Large intestine (tissue), 3 donors: ENCODE data around the gene CFAP299. TPM values are rescaled to one million over a fixed set of nuclear protein-coding genes. Genes with fewer than 3 reads are reported as not detected.
A peak's percentile ranks its signal among the peaks of the same experiment; 100 is the strongest.

Source experiments
- DNase-seq, 2 donors: peaks; one replicate each; pipeline versions ENCODE4 v3.0.0 to v3.0.0-alpha.2; 2013
- H3K27ac ChIP-seq: one replicate; pipeline ENCODE4 v1.5.1; 2013; ENCODE audit warnings: low read length
- H3K27me3 ChIP-seq: 2 replicates; pipeline ENCODE4 v1.6.1; 2013; ENCODE audit warnings: low read length; ENCODE audit not compliant: control insufficient read depth, insufficient read depth
- H3K36me3 ChIP-seq: 2 replicates; pipeline ENCODE4 v1.6.1; 2013; ENCODE audit warnings: low read length; ENCODE audit not compliant: control insufficient read depth, insufficient read depth
- H3K4me1 ChIP-seq: one replicate; pipeline ENCODE4 v1.6.1; 2013; ENCODE audit warnings: low read length; ENCODE audit not compliant: control insufficient read depth, insufficient read depth
- H3K4me3 ChIP-seq: one replicate; pipeline ENCODE4 v1.5.1; 2013; ENCODE audit warnings: low read length
- H3K9me3 ChIP-seq: one replicate; pipeline ENCODE4 v1.6.1; 2013; ENCODE audit warnings: mild to moderate bottlenecking, low read depth, low read length, moderate library complexity; ENCODE audit not compliant: control insufficient read depth
- WGBS: methylation state at CpG from one replicate; pipeline ENCODE4 v1.1.5; 2013; ENCODE audit warnings: low lambda C conversion rate; ENCODE audit not compliant: insufficient coverage; 5-methylcytosine and 5-hydroxymethylcytosine counted together
- polyA plus RNA-seq: library from polyadenylated mRNA; unstranded; fragments of 120-200 nt; gene quantifications from one replicate; pipeline ENCODE4 v1.2.1, GENCODE V29; 2013

CFAP299 gene
- polyA plus RNA-seq, 1 donor = 0.16 TPM

DNA sequence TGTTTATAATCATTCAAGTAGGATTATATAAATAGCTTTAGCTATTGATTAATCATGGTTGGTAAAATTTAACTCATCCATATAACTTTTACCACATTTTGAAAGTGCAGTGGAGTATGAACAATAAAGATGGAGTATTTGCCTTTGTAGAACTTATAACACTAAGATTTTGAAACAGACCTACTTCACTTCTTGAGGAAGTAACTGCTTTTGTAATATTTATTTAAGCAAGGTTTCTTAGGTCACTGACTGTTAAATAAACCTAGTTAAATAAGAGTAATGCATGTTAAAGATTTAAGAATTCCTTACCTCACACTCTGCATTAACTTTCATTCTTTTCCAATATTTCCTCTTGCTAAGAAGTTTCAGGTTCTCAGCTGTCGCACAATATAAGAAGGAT is 242.5 kb downstream of the CFAP299 start:
- no peak overlapping the region for H3K27ac ChIP-seq
- H3K27me3 ChIP-seq = no peaks in the 10 kb centered on the region
- DNase-seq = peak in 1 of 2 donors; percentile 15
- 100% methylated on average over 1 of the region's 1 CpG for WGBS
- no peaks in the 10 kb centered on the region for H3K36me3 ChIP-seq
- H3K4me3 ChIP-seq = no peak overlapping the region
- H3K4me1 ChIP-seq = no peaks in the 10 kb centered on the region
- no peaks in the 10 kb centered on the region for H3K9me3 ChIP-seq

DNA sequence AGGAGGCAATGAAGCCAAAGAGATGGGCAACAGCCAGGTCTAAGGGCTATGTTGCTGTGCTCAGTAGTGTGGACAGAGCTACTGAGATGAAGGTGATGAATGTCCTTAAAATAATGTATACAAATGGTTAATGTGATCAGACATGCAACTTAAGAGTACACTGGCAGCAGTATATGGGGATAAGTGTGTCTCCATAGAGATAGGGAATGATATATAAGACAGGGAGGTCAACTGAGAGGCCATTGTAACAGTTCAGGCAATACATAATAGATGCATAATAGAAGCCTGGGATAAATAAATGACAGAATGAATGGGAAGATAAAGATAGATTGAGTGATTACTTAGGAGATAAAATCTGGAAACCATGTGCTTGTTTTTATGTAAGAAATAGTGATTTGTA is 250.0 kb downstream of the CFAP299 start:
- no peak for DNase-seq
- H3K27ac ChIP-seq = no peak overlapping the region
- H3K9me3 ChIP-seq = no peaks in the 10 kb centered on the region
- H3K27me3 ChIP-seq = no peaks in the 10 kb centered on the region
- H3K4me1 ChIP-seq = no peaks in the 10 kb centered on the region
- H3K4me3 ChIP-seq = no peak overlapping the region
- H3K36me3 ChIP-seq = no peaks in the 10 kb centered on the region

DNA sequence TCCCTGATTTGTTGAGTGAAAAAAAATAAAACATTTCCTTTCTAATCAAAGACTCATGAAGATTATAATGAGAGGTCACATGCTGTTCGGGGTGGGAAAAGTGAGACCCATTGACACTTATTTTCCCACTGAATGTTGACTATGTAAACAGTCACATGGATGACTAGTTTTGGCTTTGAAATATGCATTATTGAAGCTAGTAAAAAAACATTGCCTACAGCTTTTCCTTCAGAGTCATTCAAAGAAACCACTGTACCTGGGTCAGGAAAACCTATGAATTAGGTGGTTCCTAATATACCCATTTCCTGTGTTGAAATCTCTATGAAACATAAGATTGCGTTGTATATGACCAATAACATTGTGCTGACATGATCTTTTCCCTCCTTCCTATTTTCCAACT is 251.2 kb downstream of the CFAP299 start:
- H3K27ac ChIP-seq = no peak overlapping the region
- H3K4me1 ChIP-seq = no peaks in the 10 kb centered on the region
- no peaks in the 10 kb centered on the region for H3K27me3 ChIP-seq
- DNase-seq = no peak
- WGBS = no CpG with 5 or more reads among the region's 2 CpGs
- H3K36me3 ChIP-seq = no peaks in the 10 kb centered on the region
- H3K9me3 ChIP-seq = no peaks in the 10 kb centered on the region
- no peak overlapping the region for H3K4me3 ChIP-seq

DNA sequence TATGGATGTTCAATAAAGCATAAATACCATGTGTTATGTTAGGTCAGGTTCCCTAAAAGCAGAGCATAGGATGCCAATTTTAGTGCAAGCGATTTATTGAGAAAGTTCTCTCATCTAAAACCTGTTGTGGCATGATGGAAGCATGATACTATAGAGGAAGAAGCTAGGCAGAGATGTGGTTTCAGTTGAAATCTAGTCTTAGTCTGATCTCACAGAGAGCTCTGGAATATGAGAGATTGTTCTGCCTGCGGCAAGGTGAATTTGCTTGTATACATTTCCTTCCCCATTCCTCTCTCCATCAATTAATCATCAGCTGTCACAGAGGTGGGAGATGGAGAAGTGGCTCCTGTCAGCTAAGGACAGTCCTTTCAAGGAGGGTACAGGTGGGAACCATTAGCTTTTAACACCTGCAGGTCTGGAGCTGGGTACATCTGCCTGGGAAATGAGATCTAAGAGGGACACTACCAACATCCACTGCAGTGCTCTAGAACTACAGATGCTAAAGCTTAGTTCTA is 252.4 kb downstream of the CFAP299 start:
- no peaks in the 10 kb centered on the region for H3K27me3 ChIP-seq
- no peaks in the 10 kb centered on the region for H3K4me1 ChIP-seq
- no peak overlapping the region for H3K4me3 ChIP-seq
- H3K36me3 ChIP-seq = no peaks in the 10 kb centered on the region
- H3K9me3 ChIP-seq = no peaks in the 10 kb centered on the region
- H3K27ac ChIP-seq = no peak overlapping the region
- 100% methylated on average over 1 of the region's 2 CpGs for WGBS
- DNase-seq = no peak

DNA sequence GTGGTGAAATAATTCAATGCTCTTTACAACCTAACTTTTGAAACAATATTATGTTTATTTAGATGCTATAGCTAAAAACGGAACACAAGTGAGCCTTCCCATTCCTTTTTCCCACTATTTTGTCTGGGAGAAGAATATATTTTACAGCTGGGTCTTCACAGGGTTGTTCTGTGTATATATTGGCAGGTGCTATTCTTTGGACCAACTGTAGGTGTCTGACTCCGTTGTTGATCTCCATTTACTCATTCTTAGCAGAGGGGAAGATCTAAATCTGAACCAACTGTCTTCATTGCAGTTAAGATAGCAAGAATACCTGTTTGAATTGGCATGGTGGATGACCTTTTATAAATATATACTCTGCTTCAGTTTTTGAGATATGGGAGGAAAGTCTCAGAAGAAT is 257.4 kb downstream of the CFAP299 start:
- WGBS = no CpG with 5 or more reads among the region's 2 CpGs
- no peak overlapping the region for H3K27ac ChIP-seq
- H3K9me3 ChIP-seq = no peaks in the 10 kb centered on the region
- no peak overlapping the region for H3K4me3 ChIP-seq
- no peaks in the 10 kb centered on the region for H3K36me3 ChIP-seq
- no peaks in the 10 kb centered on the region for H3K4me1 ChIP-seq
- no peak for DNase-seq
- H3K27me3 ChIP-seq = no peaks in the 10 kb centered on the region

DNA sequence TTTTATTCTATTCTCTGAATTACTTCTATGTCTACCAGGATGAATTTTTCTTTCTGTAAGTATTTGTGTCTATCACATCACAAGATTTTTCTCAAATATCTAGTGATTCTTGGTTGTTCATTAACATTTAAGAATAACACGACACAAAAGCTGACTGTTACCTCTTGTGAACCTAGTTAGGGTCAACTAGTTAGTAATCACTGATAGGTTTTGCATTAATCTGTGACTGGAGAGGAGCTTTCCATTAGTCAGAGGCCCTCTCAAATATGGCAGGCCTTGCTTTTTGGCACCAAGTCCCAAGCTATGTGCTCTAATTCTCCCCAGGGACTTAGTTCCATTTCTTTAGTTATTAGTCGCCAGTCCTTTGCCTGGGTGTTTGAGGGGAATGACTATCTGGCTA is 259.2 kb downstream of the CFAP299 start:
- DNase-seq = no peak
- Histone ChIP-seq H3K4me1 (no peaks in the 10 kb centered on the region), H3K9me3 (no peaks in the 10 kb centered on the region), H3K36me3 (no peaks in the 10 kb centered on the region), H3K27me3 (no peaks in the 10 kb centered on the region), H3K27ac (no peak overlapping the region), H3K4me3 (no peak overlapping the region)
- WGBS = 100% methylated on average over 1 of the region's 2 CpGs

DNA sequence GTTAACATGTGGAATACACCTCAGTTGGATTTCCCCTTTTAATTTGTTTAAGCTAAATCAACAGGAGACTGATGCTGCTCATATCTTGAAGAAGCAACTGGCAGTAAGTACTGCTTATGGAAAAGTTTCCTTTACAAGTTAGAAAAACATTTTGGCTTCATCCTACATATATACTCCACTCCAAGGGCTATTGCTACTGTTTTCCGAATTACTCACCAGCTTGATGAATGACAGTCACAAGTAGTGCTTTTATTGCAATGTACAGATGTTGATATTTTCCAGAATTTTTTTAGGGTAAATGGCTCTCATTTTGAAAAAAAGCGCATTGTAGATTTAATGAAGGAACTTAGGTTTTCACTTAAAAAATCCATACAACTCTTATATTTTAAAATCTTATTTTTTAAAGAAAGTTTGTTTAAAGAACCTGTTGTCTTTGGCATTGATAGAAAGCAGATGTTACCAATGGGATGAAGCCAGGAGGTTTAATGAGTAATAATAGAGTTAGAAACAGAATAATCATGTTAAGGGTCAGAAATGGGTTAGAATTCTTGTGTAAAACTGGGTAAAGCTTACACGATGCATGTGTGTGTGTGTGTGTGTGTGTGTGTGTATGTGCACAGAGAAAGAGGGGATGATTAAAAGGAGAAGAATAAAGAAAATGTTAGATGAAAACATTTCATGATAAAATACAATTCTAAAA is 272.9 kb downstream of the CFAP299 start:
- no peaks in the 10 kb centered on the region for H3K36me3 ChIP-seq
- H3K9me3 ChIP-seq = no peaks in the 10 kb centered on the region
- no peak for DNase-seq
- 89% methylated on average over 1 of the region's 3 CpGs for WGBS
- H3K4me1 ChIP-seq = peaks cover 9% of the 10 kb centered on the region
- no peak overlapping the region for H3K27ac ChIP-seq
- H3K4me3 ChIP-seq = no peak overlapping the region
- no peaks in the 10 kb centered on the region for H3K27me3 ChIP-seq

DNA sequence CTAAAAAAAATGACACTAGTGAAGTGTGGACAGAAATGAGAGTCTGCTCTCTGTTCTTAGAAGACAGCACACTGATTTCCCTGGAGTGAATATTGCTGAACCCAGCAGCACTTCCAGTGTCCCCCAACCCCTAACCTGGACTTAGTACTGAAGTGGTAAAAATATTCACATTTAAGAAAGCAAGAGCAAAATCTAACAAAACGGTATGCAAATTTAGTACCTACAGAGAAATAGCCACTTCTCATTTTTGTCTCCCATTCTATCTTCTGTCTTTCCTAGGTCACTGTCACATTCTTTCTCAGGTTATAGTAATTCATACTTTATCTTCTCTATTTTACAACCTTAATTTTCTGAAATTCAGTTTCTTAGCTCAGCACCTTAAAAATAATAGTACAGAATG is 274.7 kb downstream of the CFAP299 start:
- peaks cover 9% of the 10 kb centered on the region for H3K4me1 ChIP-seq
- H3K4me3 ChIP-seq = no peak overlapping the region
- no peaks in the 10 kb centered on the region for H3K36me3 ChIP-seq
- no peaks in the 10 kb centered on the region for H3K9me3 ChIP-seq
- 50% methylated on average over 1 of the region's 1 CpG for WGBS
- DNase-seq = no peak
- no peak overlapping the region for H3K27ac ChIP-seq
- no peaks in the 10 kb centered on the region for H3K27me3 ChIP-seq

DNA sequence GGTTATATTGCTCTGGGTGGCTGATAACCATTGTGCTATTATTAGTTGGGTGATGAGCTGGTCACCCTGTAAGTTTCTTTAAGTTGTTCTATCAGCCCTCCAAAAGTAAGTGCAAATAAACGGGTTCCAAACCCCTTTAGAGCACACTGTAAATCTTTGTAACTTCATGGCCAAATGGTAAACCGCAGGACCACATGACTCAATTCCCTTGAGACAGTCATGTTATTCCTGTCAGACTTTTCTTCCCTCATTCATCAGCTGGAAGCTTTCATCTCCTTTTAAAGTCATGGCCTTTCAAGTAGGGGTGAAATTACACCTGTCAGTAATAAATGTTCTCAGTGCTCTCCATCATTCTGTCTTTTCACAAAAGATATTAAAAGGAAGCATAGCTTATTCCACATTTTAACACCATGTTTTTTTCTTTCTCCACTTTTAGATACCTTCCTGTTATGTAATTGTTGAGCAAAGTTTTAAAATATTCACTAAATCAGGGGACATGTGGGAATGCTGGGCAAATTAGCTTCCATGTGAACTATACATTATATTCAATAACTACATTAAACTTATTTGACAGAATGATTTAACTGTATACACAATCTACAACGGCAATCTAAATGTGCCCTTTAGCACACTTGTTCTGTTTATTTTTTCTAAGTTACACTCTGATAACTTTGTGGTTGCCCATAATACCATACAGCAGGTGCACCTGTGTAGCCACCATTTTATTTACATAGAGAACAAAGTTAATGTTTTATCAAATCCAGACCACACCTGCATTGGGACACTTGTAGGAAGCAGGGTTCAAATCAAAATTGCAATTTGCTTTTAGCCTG is 275.5 kb downstream of the CFAP299 start:
- peak overlapping the region; percentile 31 for H3K27ac ChIP-seq
- peaks cover 13% of the 10 kb centered on the region for H3K4me1 ChIP-seq
- H3K27me3 ChIP-seq = no peaks in the 10 kb centered on the region
- no peak overlapping the region for H3K4me3 ChIP-seq
- WGBS = 0% methylated on average over 1 of the region's 3 CpGs
- peak; percentile 29 to 77 for DNase-seq
- H3K36me3 ChIP-seq = no peaks in the 10 kb centered on the region
- H3K9me3 ChIP-seq = no peaks in the 10 kb centered on the region

DNA sequence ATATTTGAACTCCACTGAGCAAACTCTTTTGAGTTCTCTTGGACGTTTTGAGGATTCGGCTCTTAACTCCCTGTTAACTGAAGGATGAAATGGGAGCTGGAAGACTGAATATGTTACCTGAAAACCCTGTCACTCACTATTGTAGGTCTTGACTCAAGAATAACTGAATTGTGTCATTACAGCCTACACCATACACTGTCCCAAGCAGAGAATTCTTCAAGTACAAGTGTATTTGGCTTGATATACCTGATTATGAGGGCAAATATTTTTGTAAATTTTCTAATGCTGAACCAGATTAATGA is 276.1 kb downstream of the CFAP299 start:
- Histone ChIP-seq H3K27me3 (no peaks in the 10 kb centered on the region), H3K4me1 (peaks cover 13% of the 10 kb centered on the region), H3K36me3 (no peaks in the 10 kb centered on the region), H3K27ac (peak overlapping the region; percentile 4), H3K9me3 (no peaks in the 10 kb centered on the region), H3K4me3 (no peak overlapping the region)
- DNase-seq = no peak
- WGBS = no CpG with 5 or more reads among the region's 2 CpGs

DNA sequence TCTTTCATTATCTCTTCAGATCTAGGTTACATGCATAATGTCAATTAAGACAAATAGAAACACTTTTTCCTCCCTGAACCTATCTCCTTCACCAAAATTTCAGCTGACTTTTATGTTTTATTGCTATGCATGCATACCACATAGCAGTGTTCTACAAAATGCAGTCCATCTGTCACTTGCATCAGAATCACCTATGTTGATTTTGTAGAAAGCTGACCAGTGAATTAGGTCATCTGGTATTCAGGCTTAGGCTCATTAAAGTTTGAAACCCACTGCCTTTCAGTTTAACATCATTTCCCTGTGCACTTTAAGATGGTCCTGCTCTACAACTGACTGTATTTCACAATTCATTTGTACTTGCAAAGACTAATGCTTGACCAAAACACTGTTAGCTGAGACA is 277.9 kb downstream of the CFAP299 start:
- no peak for DNase-seq
- no peaks in the 10 kb centered on the region for H3K27me3 ChIP-seq
- no peaks in the 10 kb centered on the region for H3K9me3 ChIP-seq
- H3K4me1 ChIP-seq = peaks cover 8% of the 10 kb centered on the region
- no peak overlapping the region for H3K4me3 ChIP-seq
- H3K36me3 ChIP-seq = no peaks in the 10 kb centered on the region
- no peak overlapping the region for H3K27ac ChIP-seq
